Measurements from ENCODE around the gene MYO5C.

MYO5C gene

DNA sequence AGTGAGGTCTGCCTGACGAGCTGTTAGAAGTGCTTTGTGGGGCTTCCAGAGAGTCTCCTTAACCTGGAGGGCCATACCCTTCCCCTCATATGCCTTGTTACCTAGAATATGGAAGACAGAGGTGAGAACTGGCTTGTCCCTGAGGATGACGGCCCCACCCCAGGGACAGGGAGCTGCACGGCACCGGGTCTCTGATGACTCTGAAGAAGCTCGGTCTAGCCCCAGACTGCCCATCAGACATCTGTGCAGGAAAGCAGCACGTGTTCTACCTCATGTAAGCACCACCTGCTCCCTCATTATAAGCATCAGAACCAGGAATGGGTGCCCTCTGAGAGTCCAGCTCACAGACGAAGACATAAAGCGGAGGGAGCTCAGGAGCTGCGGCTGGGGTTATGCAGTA lies 18.0 kb downstream of the MYO5C start:
- no peak for DNase-seq (ENCODE audit: low spot score)

GRCh38 chr15:52276256-52276770 lies 19.3 kb downstream of the MYO5C start:
- no peak for DNase-seq (ENCODE audit: low spot score)

GRCh38 chr15:52263563-52264282 lies 31.9 kb downstream of the MYO5C start:
- DNase-seq (ENCODE audit: low spot score): no peak

GRCh38 chr15:52262364-52262763 lies 33.2 kb downstream of the MYO5C start:
- DNase-seq (ENCODE audit: low spot score): no peak

DNA sequence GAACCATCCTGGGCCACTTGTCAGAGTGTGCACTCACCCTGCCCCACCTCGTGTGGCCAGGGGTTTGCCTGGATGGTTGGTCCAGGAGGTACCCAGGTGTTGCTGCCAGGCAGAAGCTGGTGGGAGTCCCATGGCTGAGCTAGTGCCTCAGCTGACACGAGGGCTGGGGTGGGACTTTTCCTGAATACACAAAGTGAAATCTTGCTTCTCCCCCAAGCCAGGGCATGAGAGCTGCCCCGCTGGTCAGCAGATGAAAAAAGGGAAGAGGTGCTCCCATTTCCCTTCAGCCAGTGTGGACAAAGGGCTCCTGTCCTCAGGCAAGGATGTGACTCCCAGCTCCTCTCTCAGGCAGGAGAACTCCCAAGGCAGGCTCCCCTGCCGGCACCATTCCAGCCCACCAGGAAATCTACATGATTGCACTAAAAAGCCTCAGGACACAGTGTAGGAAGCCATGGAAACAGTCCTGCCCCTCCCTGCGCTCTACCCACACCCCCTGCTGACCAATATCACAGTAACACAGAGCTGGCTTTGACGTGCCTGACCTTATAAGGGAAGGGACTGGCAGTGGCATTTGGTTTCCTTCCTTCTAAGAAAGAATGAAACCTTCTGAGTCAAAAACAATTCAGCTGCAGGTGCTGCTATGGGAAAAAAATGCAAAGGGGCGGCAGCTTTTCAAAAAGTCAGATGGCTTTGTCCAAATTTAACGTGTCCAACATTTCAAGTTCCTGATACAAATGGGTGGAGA lies 33.9 kb downstream of the MYO5C start:
- peak; percentile 66 for DNase-seq (ENCODE audit: low spot score)

DNA sequence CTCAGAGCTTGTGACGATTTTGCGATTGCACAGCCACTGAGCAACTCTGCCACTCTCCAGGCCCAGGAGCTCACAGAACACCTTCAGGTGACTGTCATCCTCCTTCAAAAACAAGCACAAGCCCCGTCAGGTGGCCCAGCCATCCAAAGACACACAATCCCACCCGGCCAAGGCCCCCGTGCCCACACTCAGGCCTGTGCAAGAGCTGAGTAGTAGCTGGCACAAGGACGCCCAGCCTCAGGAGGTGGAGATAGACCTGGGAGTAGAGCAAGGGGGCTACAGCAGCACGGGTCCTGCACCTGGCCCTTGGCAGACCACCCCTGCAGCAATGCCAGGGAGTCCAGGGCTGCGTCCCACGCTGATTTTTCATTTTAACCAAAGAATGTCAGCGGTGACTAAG lies 34.6 kb downstream of the MYO5C start:
- no peak for DNase-seq (ENCODE audit: low spot score)

- no peak for DNase-seq (ENCODE audit: low spot score)
Observed at GRCh38 chr15:52259503-52259902, 36.1 kb downstream of the MYO5C start.

GRCh38 chr15:52258461-52258860 lies 37.1 kb downstream of the MYO5C start:
- DNase-seq (ENCODE audit: low spot score): no peak

GRCh38 chr15:52257734-52258062 lies 37.9 kb downstream of the MYO5C start:
- no peak for DNase-seq (ENCODE audit: low spot score)

GRCh38 chr15:52256930-52257733 lies 38.5 kb downstream of the MYO5C start:
- DNase-seq (ENCODE audit: low spot score): no peak

GRCh38 chr15:52256366-52256765 lies 39.2 kb downstream of the MYO5C start:
- DNase-seq (ENCODE audit: low spot score): peak; percentile 85

DNA sequence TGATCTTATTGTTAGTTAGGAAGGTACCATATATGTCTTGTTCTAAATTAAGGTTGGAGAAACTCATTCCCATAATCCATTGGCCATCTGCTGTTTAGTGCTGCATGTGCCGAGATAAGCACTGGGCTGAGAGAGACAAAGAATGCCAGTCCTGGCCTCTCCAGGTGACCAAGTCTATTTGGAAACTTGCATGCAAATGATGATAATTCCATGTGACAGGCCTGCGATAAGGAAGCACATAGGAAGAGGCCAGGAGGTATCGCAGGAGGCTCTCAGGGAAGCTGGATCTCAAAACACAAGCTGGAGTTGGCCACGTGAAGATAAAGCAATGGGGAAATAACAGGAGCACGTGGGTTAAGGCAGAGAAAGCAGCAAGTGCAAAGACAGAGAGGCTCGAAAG lies 39.7 kb downstream of the MYO5C start:
- no peak for DNase-seq (ENCODE audit: low spot score)

- DNase-seq (ENCODE audit: low spot score): no peak
Observed at GRCh38 chr15:52255008-52255407, 40.6 kb downstream of the MYO5C start.

GRCh38 chr15:52254391-52254790 lies 41.2 kb downstream of the MYO5C start:
- no peak for DNase-seq (ENCODE audit: low spot score)

- DNase-seq (ENCODE audit: low spot score): no peak
Observed at GRCh38 chr15:52252781-52253180, 42.8 kb downstream of the MYO5C start.

DNA sequence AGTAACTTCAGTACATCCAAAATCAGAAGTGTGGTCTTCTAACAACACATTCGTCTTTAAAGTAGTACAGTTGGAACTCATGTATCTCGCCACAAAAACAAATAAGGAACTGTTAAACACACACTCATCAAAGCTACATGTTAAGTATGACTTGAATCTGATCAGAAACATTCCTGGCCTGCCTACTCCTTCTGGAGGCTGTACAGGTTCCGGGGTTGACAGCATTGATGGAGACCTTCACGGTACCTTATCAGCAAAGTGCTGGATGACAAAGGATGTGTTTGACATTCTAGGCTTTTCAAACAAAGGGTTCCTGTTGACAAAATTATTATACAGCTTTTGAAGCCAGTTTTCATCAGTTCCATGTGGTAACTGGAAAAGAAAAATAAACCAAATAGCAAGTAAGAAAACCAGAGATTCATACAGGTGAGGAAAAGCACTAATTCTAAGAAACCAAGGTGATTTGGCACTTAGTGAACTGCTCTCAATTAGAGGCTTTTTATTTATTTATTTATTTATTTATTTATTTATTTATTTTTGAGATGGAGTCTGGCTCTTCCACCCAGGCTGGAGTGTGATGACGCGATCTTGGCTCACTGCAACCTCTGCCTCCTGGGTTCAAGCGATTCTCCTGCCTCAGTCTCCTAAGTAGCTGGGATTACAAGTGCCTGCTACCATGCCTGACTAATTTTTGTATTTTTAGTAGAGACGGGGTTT lies 44.3 kb downstream of the MYO5C start:
- DNase-seq (ENCODE audit: low spot score): no peak

- no peak for DNase-seq (ENCODE audit: low spot score)
Observed at GRCh38 chr15:52247461-52247860, 48.1 kb downstream of the MYO5C start.

GRCh38 chr15:52246686-52247431 lies 48.7 kb downstream of the MYO5C start:
- no peak for DNase-seq (ENCODE audit: low spot score)

- DNase-seq (ENCODE audit: low spot score): no peak
Observed at GRCh38 chr15:52243697-52244555, 51.7 kb downstream of the MYO5C start.

DNA sequence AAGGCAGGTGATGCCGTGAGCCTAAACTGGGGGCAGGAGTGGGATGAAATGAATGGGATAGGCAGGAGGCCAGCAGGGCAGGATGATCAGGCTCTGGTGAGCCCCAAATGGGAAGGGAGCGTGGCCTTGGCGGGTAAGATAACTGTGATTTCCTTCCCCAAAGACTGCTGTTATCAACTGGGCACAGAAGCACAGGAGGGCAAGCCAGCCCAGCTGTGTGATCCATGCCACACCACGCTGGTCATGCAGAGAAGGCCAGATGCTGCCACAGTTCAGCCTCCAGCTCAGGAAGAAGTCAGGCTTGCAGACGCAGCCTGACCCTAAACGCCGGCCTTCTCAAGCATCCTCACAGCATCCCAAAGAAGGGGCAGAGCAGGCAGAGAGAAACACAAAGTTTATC lies 52.3 kb downstream of the MYO5C start:
- DNase-seq (ENCODE audit: low spot score): no peak
